Vagina (tissue), 2 donors: ENCODE results near the gene EPB42.

ENCODE experiments used
- CTCF ChIP-seq, 3 experiments: fragments of 450-650 bp in 2 of 3; fragments of 200-600 bp in 1 of 3; sonication (generic) in 1 of 3; IDR thresholded peaks; one replicate each; pipeline ENCODE4 v1.5.1; 2017 to 2019; ENCODE audit warnings: antibody characterized with exemption in 3 of 3, mild to moderate bottlenecking in 2 of 3, moderate library complexity in 2 of 3
- POLR2A ChIP-seq, 2 donors: fragments of 450-650 bp; IDR thresholded peaks; one replicate each; pipeline ENCODE4 v1.6.1; 2017; ENCODE audit warnings: antibody characterized with exemption in 2 of 2, mild to moderate bottlenecking in 2 of 2, moderate library complexity in 2 of 2

GRCh38 chr15:43207024-43207423 is 13.8 kb downstream of the EPB42 start:
- TF ChIP-seq CTCF (IDR thresholded peaks at IDR 0.05) (no peak), POLR2A (IDR thresholded peaks at IDR 0.05) (no peak)
